LoVo (cell line): Measurements from ENCODE around the gene EXOSC1.
"Not testable (repeated sequence)": the region's sequence is repeated elsewhere in the genome, so short reads cannot be mapped to it uniquely, and the experiment has no call there.

Source experiments
- DNase-seq: peaks from one replicate; pipeline ENCODE4 v3.0.0-alpha.2; 2016; ENCODE audit warnings: low spot score

EXOSC1 gene

GRCh38 chr10:97407952-97408248 is 37.9 kb downstream of the EXOSC1 start:
- DNase-seq, result no peak

- peak; percentile 76 for DNase-seq
Observed at GRCh38 chr10:97407211-97407951, 38.4 kb downstream of the EXOSC1 start.

- not testable (repeated sequence) for DNase-seq
Observed at GRCh38 chr10:97406483-97406882, 39.3 kb downstream of the EXOSC1 start.

GRCh38 chr10:97406064-97406463 is 39.7 kb downstream of the EXOSC1 start:
- DNase-seq, result no peak

GRCh38 chr10:97404044-97404443 is 41.8 kb downstream of the EXOSC1 start:
- no peak for DNase-seq

- no peak for DNase-seq
Observed at GRCh38 chr10:97401455-97401919, 44.3 kb downstream of the EXOSC1 start.

- DNase-seq, result peak; percentile 96
Observed at GRCh38 chr10:97400665-97401454, 44.9 kb downstream of the EXOSC1 start, which contains the start of gene RRP12. Gene RRP12, minus strand, starts transcription at chr10:97401340. Its CDS starts 109 bp downstream, at chr10:97401231.

GRCh38 chr10:97399843-97400545 is 45.8 kb downstream of the EXOSC1 start:
- DNase-seq, result peak; percentile 63

GRCh38 chr10:97396056-97396455 is 49.8 kb downstream of the EXOSC1 start:
- DNase-seq, result no peak

GRCh38 chr10:97393034-97393573 is 52.7 kb downstream of the EXOSC1 start:
- no peak for DNase-seq

- no peak for DNase-seq
Observed at GRCh38 chr10:97390091-97390490, 55.7 kb downstream of the EXOSC1 start.

- no peak for DNase-seq
Observed at GRCh38 chr10:97388152-97388551, 57.7 kb downstream of the EXOSC1 start.
